HG02610 (cell line): ENCODE results near the gene PRORP.
A peak's percentile ranks its signal among the peaks of the same experiment; 100 is the strongest.
"Not testable (repeated sequence)": the region's sequence is repeated elsewhere in the genome, so short reads cannot be mapped to it uniquely, and the experiment has no call there.

ENCODE experiments used
- ATAC-seq: cut with Tn5 transposase; IDR thresholded peaks from one replicate; pipeline ENCODE4 v1.9.1; 2021; ENCODE audit warnings: mild to moderate bottlenecking, moderate library complexity; ENCODE audit not compliant: unreplicated experiment

Gene PRORP

GRCh38 chr14:35121887-35122695 lies at the start of gene PRORP, which contains the start of gene PPP2R3C:
TSS of gene PRORP (plus strand) at chr14:35122552. CDS start at chr14:35123246, 694 bp downstream.
TSS of gene PPP2R3C (minus strand) at chr14:35121990. CDS start at chr14:35121959, 31 bp downstream.
- ATAC-seq, result peak; percentile 81

GRCh38 chr14:35073486-35073885 lies 48.9 kb upstream of the PRORP start:
- ATAC-seq, result no peak

- no peak for ATAC-seq
Measured at GRCh38 chr14:35078082-35078481, 44.3 kb upstream of the PRORP start.

- no peak for ATAC-seq
Measured at GRCh38 chr14:35079742-35080141, 42.6 kb upstream of the PRORP start.

- ATAC-seq, result no peak
Measured at GRCh38 chr14:35083530-35084150, 38.7 kb upstream of the PRORP start.

GRCh38 chr14:35085441-35085840 lies 36.9 kb upstream of the PRORP start:
- no peak for ATAC-seq

GRCh38 chr14:35088514-35088913 lies 33.8 kb upstream of the PRORP start:
- no peak for ATAC-seq

- ATAC-seq, result not testable (repeated sequence)
Measured at GRCh38 chr14:35094645-35095044, 27.7 kb upstream of the PRORP start.

- ATAC-seq, result no peak
Measured at GRCh38 chr14:35107866-35108265, 14.5 kb upstream of the PRORP start.

GRCh38 chr14:35112641-35113040 lies 9.7 kb upstream of the PRORP start:
- no peak for ATAC-seq

- no peak for ATAC-seq
Measured at GRCh38 chr14:35113308-35113950, 8.9 kb upstream of the PRORP start.

GRCh38 chr14:35114036-35114435 lies 8.3 kb upstream of the PRORP start:
- ATAC-seq, result no peak

- no peak for ATAC-seq
Measured at GRCh38 chr14:35116242-35116641, 6.1 kb upstream of the PRORP start.

- no peak for ATAC-seq
Measured at GRCh38 chr14:35117112-35117511, 5.2 kb upstream of the PRORP start.

GRCh38 chr14:35121026-35121886 lies 1.1 kb upstream of the PRORP start:
- ATAC-seq, result peak; percentile 3

- ATAC-seq, result peak; percentile 8
Measured at GRCh38 chr14:35122696-35123387, 490 bp downstream of the PRORP start.

GRCh38 chr14:35123388-35123703 lies 994 bp downstream of the PRORP start:
- ATAC-seq, result no peak

- ATAC-seq, result no peak
Measured at GRCh38 chr14:35124127-35124526, 1.8 kb downstream of the PRORP start.

- ATAC-seq, result no peak
Measured at GRCh38 chr14:35133542-35134328, 11.4 kb downstream of the PRORP start.
